Measurements from ENCODE around the gene TGIF1. TPM values are rescaled to one million over a fixed set of nuclear protein-coding genes. Genes with fewer than 3 reads are reported as not detected.
A peak's percentile ranks its signal among the peaks of the same experiment; 100 is the strongest.

TGIF1 gene
- 35.4 and 35.6 TPM in 2 replicates for total RNA-seq (2013; cell fraction: nucleolus; rRNA removed)
- 8.3 and 9.0 TPM in 2 replicates for total RNA-seq (2014; rRNA removed)
- total RNA-seq (2014; rRNA removed; fragmentation: Illumina TruSeq; extraction: Trizol), result 5.3 and 6.7 TPM in 2 replicates
- total RNA-seq (2021), result 6.2 and 6.4 TPM in 2 replicates
- 2.1 TPM for polyA plus RNA-seq (2011; ENCODE audit: low read depth)
- 1.5 and 1.8 TPM in 2 replicates for polyA plus RNA-seq (2011; rRNA removed)
- polyA plus RNA-seq (2011; cell fraction: cytosol; rRNA removed), result 1.6 and 2.5 TPM in 2 replicates
- polyA plus RNA-seq (2011; cell fraction: nucleus; rRNA removed), result 2.9 and 6.2 TPM in 2 replicates
- 3.6 and 6.1 TPM in 2 replicates for polyA plus RNA-seq (2012)
- 8.5 and 9.3 TPM in 2 replicates for polyA plus RNA-seq (2014; fragmentation: Illumina TruSeq; extraction: Trizol)
- polyA plus RNA-seq (2014; fragmentation: Nextera tagmentation; extraction: Ambion mirVana), result 1 to 10 TPM; 2.1 TPM
- 6.6 and 7.8 TPM in 2 replicates for polyA plus RNA-seq (2014; rRNA removed)
- 1 to 10 TPM; 6.2 to 7.2 TPM for polyA plus RNA-seq (2016; fragmentation: Nextera tagmentation; extraction: Ambion mirVana)
- polyA minus RNA-seq (2011; rRNA and poly(A)+ RNA removed), result 0.51 and 2.2 TPM in 2 replicates
- polyA minus RNA-seq (2011; cell fraction: cytosol; rRNA and poly(A)+ RNA removed), result 1.2 and 1.7 TPM in 2 replicates
- polyA minus RNA-seq (2011; cell fraction: nucleus; rRNA and poly(A)+ RNA removed), result 0.85 and 2.9 TPM in 2 replicates
- percentile 56 among the genes with signal in this experiment for Bru-seq, nascent RNA
- percentile 36 among the genes with signal in this experiment for BruChase-seq, experiment 1, labeled RNA remaining after a 6-hour chase
- BruChase-seq, experiment 2, labeled RNA remaining after a 2-hour chase, result percentile 44 among the genes with signal in this experiment
- long read RNA-seq, experiment 1, partial matches to known transcripts, result 0 of 1 reads
- long read RNA-seq, experiment 1, other reads (novel, unspliced or antisense), result 0 of 1 reads
- long read RNA-seq, experiment 2, partial matches to known transcripts, result 0 of 6 reads
- long read RNA-seq, experiment 2, other reads (novel, unspliced or antisense), result 1 of 6 reads

- DNase-seq (ENCODE audit: low read depth, low spot score) (no peak), ATAC-seq (peak; percentile 10), FAIRE-seq (no peak)
- Histone ChIP-seq H3K4me3 (peak within 1 kb of the TSS; percentile 82), H3K4me2 (ENCODE audit: control insufficient read depth, insufficient read depth) (peak within 1 kb of the TSS; percentile 98), H3K27me3 (replicated peaks in 1 of 2; ENCODE audit: control insufficient read depth in 2 of 2, insufficient read depth in 2 of 2, low read length in 1 of 2) (peaks cover 2 to 22% of the 10 kb centered on the region in 2 experiments), H3K79me2 (ENCODE audit: control insufficient read depth, insufficient read depth, low read length) (no peaks in the 10 kb centered on the region), H3K27ac (ENCODE audit: control insufficient read depth, insufficient read depth) (peak within 1 kb of the TSS; percentile 73), H3K9ac (ENCODE audit: control insufficient read depth, insufficient read depth, low read length) (peak within 1 kb of the TSS; percentile 80), H3K4me1 (ENCODE audit: control insufficient read depth, insufficient read depth, low read length) (peaks cover 35% of the 10 kb centered on the region), H4K20me1 (ENCODE audit: control insufficient read depth, insufficient read depth) (no peaks in the 10 kb centered on the region), H3K9me3 (replicated peaks; ENCODE audit: control insufficient read depth, insufficient read depth, low read length) (no peaks in the 10 kb centered on the region; the same call in 1 of the 3 replicates), H2AFZ (ENCODE audit: control insufficient read depth, low read depth, low read length) (peak within 1 kb of the TSS; percentile 88), H3K36me3 (ENCODE audit: control insufficient read depth in 2 of 2, insufficient read depth in 2 of 2, low read length in 1 of 2) (no peaks in the 10 kb centered on the region)
- in situ Hi-C loops (cut with MboI), result loop anchor here (5.0 to 10.0 kb wide), 3 partner anchors 147 to 475 kb away; no protein-coding TSS in a partner anchor
- CTCF ChIA-PET, result interaction anchor here (6.0 kb wide), 1 partner anchor 145 kb away, joined by 60 read pairs; no protein-coding TSS in a partner anchor
- intact Hi-C loops (cut with micrococcal nuclease; ENCODE audit: unreplicated experiment), result loop anchor here (1.0 to 5.0 kb wide), 2 partner anchors 143 to 217 kb away; no protein-coding TSS in a partner anchor
- under 1% methylated on average over 32 of the region's 71 CpGs for WGBS (ENCODE audit: insufficient coverage, insufficient replicate concordance, low lambda C conversion rate, missing lambda C conversion rate)
- POLR2A ChIA-PET, result interaction anchor here (0.6 kb wide), 1 partner anchor 464 kb away, joined by 4 read pairs; no protein-coding TSS in a partner anchor
- TSS peak; percentile 47 for BruUV-seq (replicated peaks)
- SMC1A ChIA-PET (ENCODE audit: uncharacterized antibody, unreplicated experiment), result interaction anchor here (0.7 to 5.7 kb wide), 4 partner anchors 76 to 171 kb away, joined by 3 to 54 read pairs (median 3); no protein-coding TSS in a partner anchor
- RAD21 ChIA-PET (ENCODE audit: unreplicated experiment), result interaction anchor here (1.2 to 6.0 kb wide), 3 partner anchors 135 to 169 kb away, joined by 6 to 49 read pairs (median 19); no protein-coding TSS in a partner anchor
- TF ChIP-seq NBN (IDR thresholded peaks at IDR 0.05), result peak; percentile 17; the same call in 1 of the 2 replicates
- TF ChIP-seq JUNB (IDR thresholded peaks at IDR 0.05), result no peak
- TF ChIP-seq NFIC (IDR thresholded peaks at IDR 0.05; ENCODE audit: low read depth, low read length), result no peak
- TF ChIP-seq NRF1 (conservative IDR thresholded peaks at IDR 0.05; ENCODE audit: low read depth, low read length), result no peak
- no peak for TF ChIP-seq BCL11A (IDR thresholded peaks at IDR 0.05; ENCODE audit: low read depth, low read length)
- TF ChIP-seq SMARCA5 (IDR thresholded peaks at IDR 0.05), result no peak
- TF ChIP-seq ZNF687 (IDR thresholded peaks at IDR 0.05), result peak; percentile 86
- TF ChIP-seq TCF3 (IDR thresholded peaks at IDR 0.05; ENCODE audit: borderline replicate concordance, insufficient read depth, low read depth, low read length), result 0 out of 2 replicates have a peak, but pooled peaks have one; percentile 14
- TF ChIP-seq ZZZ3 (IDR thresholded peaks at IDR 0.05; ENCODE audit: control insufficient read depth, insufficient read length, low read depth), result no peak
- TF ChIP-seq HDAC6 (IDR thresholded peaks at IDR 0.05; ENCODE audit: unreplicated experiment), result no peak
- peak; percentile 53 for TF ChIP-seq NKRF (conservative IDR thresholded peaks at IDR 0.05)
- no peak; the same call in 1 of the 2 replicates for TF ChIP-seq POLR2A (IDR thresholded peaks at IDR 0.05; ENCODE audit: low read depth, low read length)
- 0 out of 2 replicates have a peak, but pooled peaks have one; percentile 19 for TF ChIP-seq EED (IDR thresholded peaks at IDR 0.05; ENCODE audit: low read depth)
- TF ChIP-seq CREM (IDR thresholded peaks at IDR 0.05; ENCODE audit: low read depth), result 0 out of 2 replicates have a peak, but pooled peaks have one; percentile 25
These were observed at the start of gene TGIF1 for GRCh38 chr18:3450012-3450798. TSS of gene TGIF1 (plus strand) at chr18:3450172. CDS start at chr18:3450490, 318 bp downstream.

Measured in GM12878 (cell line).